ENCODE data around the gene IGFBP1. TPM values are rescaled to one million over a fixed set of nuclear protein-coding genes. Genes with fewer than 3 reads are reported as not detected.
A peak's percentile ranks its signal among the peaks of the same experiment; 100 is the strongest.

IGFBP1 gene
- total and polyA plus RNA-seq, 2 of the 13 experiments (the other 11 are each of a cell fraction or from before 2014, with no cell fraction given): 5.4 to 885 TPM

DNA sequence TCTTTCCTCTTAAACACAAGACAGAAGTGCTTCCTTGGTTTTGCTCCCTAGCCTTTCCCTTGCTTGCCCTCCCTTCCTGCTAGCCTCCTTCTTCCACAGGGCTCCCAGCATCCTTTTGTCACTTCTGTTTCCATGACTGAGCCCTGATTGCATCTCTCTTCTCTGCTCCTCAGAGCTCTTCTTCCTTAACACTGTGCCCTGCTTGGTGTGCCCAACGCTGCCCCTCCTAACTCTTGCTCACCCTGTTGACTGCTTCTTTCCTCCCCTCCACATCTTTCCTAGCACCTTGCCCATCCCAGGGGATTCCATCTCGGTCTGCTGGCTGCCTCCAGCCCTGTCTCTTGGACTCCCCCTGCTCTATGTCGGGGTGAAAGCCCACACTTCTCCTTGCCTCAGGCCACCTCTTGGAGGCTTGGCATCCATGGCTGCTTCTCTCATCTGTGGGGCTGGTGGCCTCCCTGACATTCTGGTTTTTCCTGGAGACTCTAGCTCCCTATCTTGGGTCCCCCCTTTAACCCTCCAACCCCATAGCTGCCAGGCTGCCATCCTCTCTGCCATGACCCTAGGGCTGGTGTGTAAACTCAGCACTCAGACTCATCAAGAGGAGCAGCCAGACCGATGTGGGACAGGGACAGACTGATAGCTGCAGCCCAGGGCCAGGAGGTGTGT lies 5.8 kb downstream of the IGFBP1 start (continued):
- TF ChIP-seq, protein P1, sequence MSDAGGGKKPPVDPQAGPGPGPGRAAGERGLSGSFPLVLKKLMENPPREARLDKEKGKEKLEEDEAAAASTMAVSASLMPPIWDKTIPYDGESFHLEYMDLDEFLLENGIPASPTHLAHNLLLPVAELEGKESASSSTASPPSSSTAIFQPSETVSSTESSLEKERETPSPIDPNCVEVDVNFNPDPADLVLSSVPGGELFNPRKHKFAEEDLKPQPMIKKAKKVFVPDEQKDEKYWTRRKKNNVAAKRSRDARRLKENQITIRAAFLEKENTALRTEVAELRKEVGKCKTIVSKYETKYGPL (CRISPR knock-in tag; IDR thresholded peaks at IDR 0.05): no peak
- TF ChIP-seq MEIS2 (CRISPR knock-in tag; IDR thresholded peaks at IDR 0.05): no peak
- TF ChIP-seq RARG (CRISPR knock-in tag; IDR thresholded peaks at IDR 0.05; ENCODE audit: low read depth): peak; percentile 96; the same call in 1 of the 2 replicates
- 0 out of 2 replicates have a peak, but pooled peaks have one; percentile 15 for TF ChIP-seq ZBTB20 (CRISPR knock-in tag; IDR thresholded peaks at IDR 0.05; ENCODE audit: borderline replicate concordance, low read depth)
- TF ChIP-seq, protein P2, sequence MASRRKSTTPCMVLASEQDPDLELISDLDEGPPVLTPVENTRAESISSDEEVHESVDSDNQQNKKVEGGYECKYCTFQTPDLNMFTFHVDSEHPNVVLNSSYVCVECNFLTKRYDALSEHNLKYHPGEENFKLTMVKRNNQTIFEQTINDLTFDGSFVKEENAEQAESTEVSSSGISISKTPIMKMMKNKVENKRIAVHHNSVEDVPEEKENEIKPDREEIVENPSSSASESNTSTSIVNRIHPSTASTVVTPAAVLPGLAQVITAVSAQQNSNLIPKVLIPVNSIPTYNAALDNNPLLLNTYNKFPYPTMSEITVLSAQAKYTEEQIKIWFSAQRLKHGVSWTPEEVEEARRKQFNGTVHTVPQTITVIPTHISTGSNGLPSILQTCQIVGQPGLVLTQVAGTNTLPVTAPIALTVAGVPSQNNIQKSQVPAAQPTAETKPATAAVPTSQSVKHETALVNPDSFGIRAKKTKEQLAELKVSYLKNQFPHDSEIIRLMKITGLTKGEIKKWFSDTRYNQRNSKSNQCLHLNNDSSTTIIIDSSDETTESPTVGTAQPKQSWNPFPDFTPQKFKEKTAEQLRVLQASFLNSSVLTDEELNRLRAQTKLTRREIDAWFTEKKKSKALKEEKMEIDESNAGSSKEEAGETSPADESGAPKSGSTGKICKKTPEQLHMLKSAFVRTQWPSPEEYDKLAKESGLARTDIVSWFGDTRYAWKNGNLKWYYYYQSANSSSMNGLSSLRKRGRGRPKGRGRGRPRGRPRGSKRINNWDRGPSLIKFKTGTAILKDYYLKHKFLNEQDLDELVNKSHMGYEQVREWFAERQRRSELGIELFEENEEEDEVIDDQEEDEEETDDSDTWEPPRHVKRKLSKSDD (CRISPR knock-in tag; IDR thresholded peaks at IDR 0.05; ENCODE audit: low read depth): 0 out of 2 replicates have a peak, but pooled peaks have one; percentile 30
- TF ChIP-seq EZH2 (conservative IDR thresholded peaks at IDR 0.05; ENCODE audit: low read depth, low read length): no peak
- no peak for TF ChIP-seq BRD4 (CRISPR knock-in tag; IDR thresholded peaks at IDR 0.05)
- no peak for TF ChIP-seq RBM39 (IDR thresholded peaks at IDR 0.05; ENCODE audit: low read depth, low read length, poor library complexity, severe bottlenecking)
- no peak for TF ChIP-seq DMAP1 (CRISPR knock-in tag; IDR thresholded peaks at IDR 0.05)
- no peak for TF ChIP-seq ZNF382 (CRISPR knock-in tag; IDR thresholded peaks at IDR 0.05; ENCODE audit: borderline replicate concordance)
- TF ChIP-seq RBFOX2 (IDR thresholded peaks at IDR 0.05; ENCODE audit: low read depth, low read length): no peak; the same call in 1 of the 2 replicates
- TF ChIP-seq, protein P3, sequence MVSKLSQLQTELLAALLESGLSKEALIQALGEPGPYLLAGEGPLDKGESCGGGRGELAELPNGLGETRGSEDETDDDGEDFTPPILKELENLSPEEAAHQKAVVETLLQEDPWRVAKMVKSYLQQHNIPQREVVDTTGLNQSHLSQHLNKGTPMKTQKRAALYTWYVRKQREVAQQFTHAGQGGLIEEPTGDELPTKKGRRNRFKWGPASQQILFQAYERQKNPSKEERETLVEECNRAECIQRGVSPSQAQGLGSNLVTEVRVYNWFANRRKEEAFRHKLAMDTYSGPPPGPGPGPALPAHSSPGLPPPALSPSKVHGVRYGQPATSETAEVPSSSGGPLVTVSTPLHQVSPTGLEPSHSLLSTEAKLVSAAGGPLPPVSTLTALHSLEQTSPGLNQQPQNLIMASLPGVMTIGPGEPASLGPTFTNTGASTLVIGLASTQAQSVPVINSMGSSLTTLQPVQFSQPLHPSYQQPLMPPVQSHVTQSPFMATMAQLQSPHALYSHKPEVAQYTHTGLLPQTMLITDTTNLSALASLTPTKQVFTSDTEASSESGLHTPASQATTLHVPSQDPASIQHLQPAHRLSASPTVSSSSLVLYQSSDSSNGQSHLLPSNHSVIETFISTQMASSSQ (IDR thresholded peaks at IDR 0.05; ENCODE audit: low read depth): no peak
- TF ChIP-seq, protein P3 (CRISPR knock-in tag; IDR thresholded peaks at IDR 0.05; ENCODE audit: borderline replicate concordance): no peak
- TF ChIP-seq REL (CRISPR knock-in tag; conservative IDR thresholded peaks at IDR 0.05): peak; percentile 32; the same call in 1 of the 2 replicates
- TF ChIP-seq, protein P4, sequence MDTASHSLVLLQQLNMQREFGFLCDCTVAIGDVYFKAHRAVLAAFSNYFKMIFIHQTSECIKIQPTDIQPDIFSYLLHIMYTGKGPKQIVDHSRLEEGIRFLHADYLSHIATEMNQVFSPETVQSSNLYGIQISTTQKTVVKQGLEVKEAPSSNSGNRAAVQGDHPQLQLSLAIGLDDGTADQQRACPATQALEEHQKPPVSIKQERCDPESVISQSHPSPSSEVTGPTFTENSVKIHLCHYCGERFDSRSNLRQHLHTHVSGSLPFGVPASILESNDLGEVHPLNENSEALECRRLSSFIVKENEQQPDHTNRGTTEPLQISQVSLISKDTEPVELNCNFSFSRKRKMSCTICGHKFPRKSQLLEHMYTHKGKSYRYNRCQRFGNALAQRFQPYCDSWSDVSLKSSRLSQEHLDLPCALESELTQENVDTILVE (CRISPR knock-in tag; IDR thresholded peaks at IDR 0.05): no peak; the same call in 1 of the 2 replicates
- 0 out of 2 replicates have a peak, but pooled peaks have one; percentile 71 for TF ChIP-seq ARNT2 (CRISPR knock-in tag; IDR thresholded peaks at IDR 0.05; ENCODE audit: low read depth)
- no peak for TF ChIP-seq ZKSCAN1 (IDR thresholded peaks at IDR 0.05; ENCODE audit: low read length)
- 0 out of 2 replicates have a peak, but pooled peaks have one; percentile 16 for TF ChIP-seq TOE1 (CRISPR knock-in tag; IDR thresholded peaks at IDR 0.05)
- TF ChIP-seq, protein P5, sequence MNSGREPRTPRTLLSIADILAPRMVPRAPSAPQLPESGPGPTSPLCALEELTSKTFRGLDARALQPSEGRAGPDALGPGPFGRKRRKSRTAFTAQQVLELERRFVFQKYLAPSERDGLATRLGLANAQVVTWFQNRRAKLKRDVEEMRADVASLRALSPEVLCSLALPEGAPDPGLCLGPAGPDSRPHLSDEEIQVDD (CRISPR knock-in tag; IDR thresholded peaks at IDR 0.05; ENCODE audit: borderline replicate concordance): no peak
- no peak for TF ChIP-seq ZNF451 (CRISPR knock-in tag; IDR thresholded peaks at IDR 0.05)

Measured in HepG2 (cell line).